Heart right ventricle (tissue), 16 donors: Measurements from ENCODE around the gene PDE4D. TPM values are rescaled to one million over a fixed set of nuclear protein-coding genes. Genes with fewer than 3 reads are reported as not detected.

Experiments
- ATAC-seq, 8 donors: fragments of 200-7000 bp; cut with Tn5 transposase; one replicate each; pipeline ENCODE4 v1.9.1; 2020; ENCODE audit warnings: mild to moderate bottlenecking in 8 of 8, moderate library complexity in 8 of 8, moderate number of reproducible peaks in 1 of 8
- DNase-seq, 2 donors: peaks; one replicate each; pipeline ENCODE4 v3.0.0-alpha.2; 2020
- H3K27ac ChIP-seq, 10 donors: fragments of 200-600 bp; sonication (generic) in 2 of 10; one replicate each; pipeline versions ENCODE4 v1.5.0 to v1.8.0; 2020 to 2022; ENCODE audit warnings: mild to moderate bottlenecking in 3 of 10
- H3K27me3 ChIP-seq, 7 donors: fragments of 200-600 bp; one replicate each; pipeline ENCODE4 v1.8.0; 2021 to 2022; ENCODE audit warnings: mild to moderate bottlenecking in 2 of 7
- H3K36me3 ChIP-seq, 9 donors: fragments of 200-600 bp; sonication (generic) in 1 of 9; one replicate each; pipeline versions ENCODE4 v1.5.0 to v1.8.0; 2020 to 2022; ENCODE audit warnings: mild to moderate bottlenecking in 2 of 9
- H3K4me1 ChIP-seq, 9 donors: fragments of 200-600 bp; sonication (generic) in 1 of 9; one replicate each; pipeline versions ENCODE4 v1.5.0 to v1.8.0; 2020 to 2022; ENCODE audit warnings: mild to moderate bottlenecking in 4 of 9
- H3K4me3 ChIP-seq, 10 donors: fragments of 200-600 bp; sonication (generic) in 2 of 10; one replicate each; pipeline versions ENCODE4 v1.5.0 to v1.8.0; 2020 to 2022; ENCODE audit warnings: mild to moderate bottlenecking in 7 of 10, moderate library complexity in 2 of 10
- H3K9me3 ChIP-seq, 11 donors: fragments of 200-600 bp in 10 of 11; sonication (generic) in 2 of 11; one replicate each; pipeline versions ENCODE4 v1.5.0 to v1.8.0; 2013 to 2022; ENCODE audit warnings: mild to moderate bottlenecking in 2 of 11, control low read depth in 1 of 11, moderate library complexity in 1 of 11
- WGBS, 2 donors: extraction: QIAGEN DNeasy Blood & Tissue Kit; methylation state at CpG; one replicate each; pipeline ENCODE4 v1.1.7; 2013; ENCODE audit warnings: inconsistent platforms in 1 of 2; 5-methylcytosine and 5-hydroxymethylcytosine counted together
- intact Hi-C, 10 donors: fragments of 100-400 bp; cut with DNase I; formaldehyde crosslinking; loops; one replicate each; pipeline versions ENCODE4 v1.11.1 to v1.14.2; 2022
- polyA plus RNA-seq, 2 donors: library from polyadenylated mRNA; stranded (reverse); fragments of 200-250 nt; gene quantifications; one replicate each; pipeline ENCODE4 v1.2.3, GENCODE V29; 2013
- total RNA-seq, 10 donors: library from RNA; stranded (reverse); fragmentation: NEBNext Ultra II Directional in 3 of 10; extraction: Animal tissue kit (Norgen Biotek cat#: 25700) in 3 of 10; gene quantifications; one replicate each; pipeline versions ENCODE4 v1.2.1 to v1.2.4, GENCODE V29; 2021 to 2023
- TF ChIP-seq, protein P1 (sequence below), 9 donors: fragments of 200-600 bp; sonication (generic) in 2 of 9; IDR thresholded peaks; one replicate each; pipeline versions ENCODE4 v1.5.0 to v1.8.0; 2021 to 2022; ENCODE audit warnings: antibody characterized with exemption in 9 of 9, mild to moderate bottlenecking in 5 of 9, moderate library complexity in 1 of 9
- donor health status: Arrhythmogenic right ventricular cardiomyopathy.
- donor health status: ischemic (EF 13 %, LVEDD 7.1; RV severe dilation, severe dysfunction).
- donor health status: healthy with polysubstance abuse.
- donor health status: DM: no; HTN: yes; CAD: no.
- donor health status: DM: no; HTN: no; CAD: no.
- donor health status: ischemic (EF 25% LVEDD 6.9; RV normal size, moderate dysfunction).
- donor health status: ischemic (EF 25% LVEDD 5.7; RV mildly dilated, moderate dysfunction).
- donor health status: healthy.
- donor health status: DM: yes; HTN: yes; CAD: no.
- donor health status: Ischemic cardiomyopathy.
- donor health status: ischemic (EF 35%, LVEDD 5.7; RV mildly dilated, moderate dysfunction).
- donor health status: nonischemic (EF 11% LVEDD 7.7; RV severe dilation, severe dysfunction).
- donor health status: DM: yes; HTN: yes; CAD: no.
- donor health status: PGD.
- donor health status: ischemic (EF 29% LVEDD 5.4; RV normal size, mild dysfunction).
- donor health status: nonischemic (EF 23%, LVEDD 6.1; RV moderate dilation, normal function).

Gene PDE4D
- total and polyA plus RNA-seq, 12 donors: 5.8 to 83.2 (median 39.5) TPM

DNA sequence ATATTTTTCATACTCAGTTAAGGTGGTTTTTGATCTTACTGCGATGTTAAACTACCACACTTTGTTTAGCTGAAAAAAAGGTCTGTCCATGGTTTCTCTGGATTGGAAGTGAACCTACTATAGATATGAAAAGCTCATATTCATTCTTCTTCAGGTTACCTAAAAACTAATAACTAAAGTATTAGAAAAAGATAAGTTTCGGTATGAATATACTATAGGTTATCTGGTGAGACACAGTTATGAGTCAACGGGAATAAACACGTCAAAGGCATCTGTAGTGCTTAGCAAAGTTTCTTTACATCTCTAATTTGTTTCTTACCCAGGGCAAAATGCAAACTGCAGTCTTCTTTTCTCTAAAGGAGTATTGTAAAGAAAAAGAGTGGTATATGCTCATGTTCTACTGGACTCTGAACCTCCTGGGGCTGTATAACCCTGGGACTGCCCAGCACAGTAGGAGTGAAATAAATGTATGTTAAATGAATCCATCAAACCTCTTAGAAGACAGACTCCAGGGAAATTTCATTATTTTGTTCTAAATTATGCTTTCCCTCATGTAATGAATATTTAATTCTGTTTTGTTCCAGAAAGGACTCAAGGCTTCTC is 521.9 kb downstream of the PDE4D start:
- TF ChIP-seq, protein P1, sequence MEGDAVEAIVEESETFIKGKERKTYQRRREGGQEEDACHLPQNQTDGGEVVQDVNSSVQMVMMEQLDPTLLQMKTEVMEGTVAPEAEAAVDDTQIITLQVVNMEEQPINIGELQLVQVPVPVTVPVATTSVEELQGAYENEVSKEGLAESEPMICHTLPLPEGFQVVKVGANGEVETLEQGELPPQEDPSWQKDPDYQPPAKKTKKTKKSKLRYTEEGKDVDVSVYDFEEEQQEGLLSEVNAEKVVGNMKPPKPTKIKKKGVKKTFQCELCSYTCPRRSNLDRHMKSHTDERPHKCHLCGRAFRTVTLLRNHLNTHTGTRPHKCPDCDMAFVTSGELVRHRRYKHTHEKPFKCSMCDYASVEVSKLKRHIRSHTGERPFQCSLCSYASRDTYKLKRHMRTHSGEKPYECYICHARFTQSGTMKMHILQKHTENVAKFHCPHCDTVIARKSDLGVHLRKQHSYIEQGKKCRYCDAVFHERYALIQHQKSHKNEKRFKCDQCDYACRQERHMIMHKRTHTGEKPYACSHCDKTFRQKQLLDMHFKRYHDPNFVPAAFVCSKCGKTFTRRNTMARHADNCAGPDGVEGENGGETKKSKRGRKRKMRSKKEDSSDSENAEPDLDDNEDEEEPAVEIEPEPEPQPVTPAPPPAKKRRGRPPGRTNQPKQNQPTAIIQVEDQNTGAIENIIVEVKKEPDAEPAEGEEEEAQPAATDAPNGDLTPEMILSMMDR (IDR thresholded peaks at IDR 0.05): no peak
- 70 to 73% methylated on average over 4 of the region's 4 CpGs for WGBS, 2 donors
- H3K36me3 ChIP-seq: no peaks in the 10 kb centered on the region
- peaks cover 0 to 35% (median 15%) of the 10 kb centered on the region in 11 donors for H3K9me3 ChIP-seq
- H3K27me3 ChIP-seq: no peaks in the 10 kb centered on the region
- intact Hi-C loops: loop anchor here in 3 of 10 donors (5.0 to 10.0 kb wide), 3 partner anchors 154 to 487 kb away; no protein-coding TSS in a partner anchor
- ATAC-seq (no peak), DNase-seq (no peak)
- peaks cover 0 to 8% (median 0%) of the 10 kb centered on the region in 9 donors for H3K4me1 ChIP-seq
- no peak overlapping the region for H3K27ac ChIP-seq
- H3K4me3 ChIP-seq: no peak overlapping the region

DNA sequence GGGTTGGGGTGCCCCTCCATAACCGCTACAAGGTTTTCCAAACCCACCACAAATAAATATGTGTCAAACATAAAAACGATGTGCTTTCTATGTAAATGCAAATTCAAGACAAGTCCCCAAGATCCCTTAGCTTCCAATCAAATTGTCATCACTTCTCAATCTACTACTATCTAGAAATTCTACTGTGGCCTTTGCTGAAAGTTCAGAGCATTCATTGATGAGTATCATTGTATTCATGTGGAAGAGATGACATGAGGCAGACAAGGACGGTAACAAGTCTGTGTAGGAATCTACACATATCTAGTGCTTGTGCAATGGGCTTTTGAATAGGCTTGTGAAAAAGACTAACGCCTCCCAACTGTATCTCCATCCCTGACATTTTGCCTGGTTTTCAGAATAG is 524.6 kb downstream of the PDE4D start:
- H3K4me3 ChIP-seq: no peak overlapping the region
- peaks cover 0 to 10% (median 6%) of the 10 kb centered on the region in 11 donors for H3K9me3 ChIP-seq
- peaks cover 0 to 8% (median 0%) of the 10 kb centered on the region in 9 donors for H3K4me1 ChIP-seq
- intact Hi-C loops: loop anchor here in 9 of 10 donors (1.0 to 10.0 kb wide), 6 partner anchors 152 to 482 kb away; no protein-coding TSS in a partner anchor
- ATAC-seq: no peak
- no peak for DNase-seq
- no peak overlapping the region for H3K27ac ChIP-seq
- WGBS, 2 donors: 89% methylated on average over 4 of the region's 4 CpGs
- TF ChIP-seq, protein P1 (IDR thresholded peaks at IDR 0.05): no peak
- no peaks in the 10 kb centered on the region for H3K36me3 ChIP-seq
- H3K27me3 ChIP-seq: no peaks in the 10 kb centered on the region

DNA sequence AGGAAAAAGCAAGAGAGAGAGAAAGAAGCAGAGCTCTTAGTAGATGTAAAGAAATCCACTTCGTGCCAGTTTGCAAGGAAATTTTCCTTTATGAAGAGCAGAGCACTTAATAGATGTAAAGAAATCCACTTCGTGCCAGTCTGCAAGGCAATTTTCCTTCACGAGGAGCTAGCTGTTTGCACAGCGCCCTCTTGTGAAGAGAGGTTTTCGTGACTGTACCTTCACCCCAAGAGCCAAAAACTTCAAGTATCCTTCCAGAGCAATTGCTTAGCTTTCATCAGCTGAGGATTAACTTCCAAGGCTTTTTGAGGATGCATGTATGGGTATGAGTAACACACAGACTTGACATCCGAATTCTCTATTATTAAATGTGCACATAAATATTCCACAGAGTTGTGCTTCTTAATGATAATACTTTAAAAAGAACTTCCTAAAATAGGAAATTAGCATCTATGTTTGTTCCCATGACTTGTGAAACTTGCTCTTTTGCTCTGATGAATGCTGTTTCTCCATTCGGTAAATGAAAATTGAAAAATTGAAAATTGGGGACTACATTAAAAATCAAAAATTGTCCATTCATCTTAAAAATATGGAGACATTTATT is 525.6 kb downstream of the PDE4D start:
- H3K27ac ChIP-seq: no peak overlapping the region
- peaks cover 0 to 8% (median 0%) of the 10 kb centered on the region in 9 donors for H3K4me1 ChIP-seq
- ATAC-seq (peak in 7 of 8 donors; percentile 41 to 86 (median 72)), DNase-seq (peak in 1 of 2 donors; percentile 70)
- no peak overlapping the region for H3K4me3 ChIP-seq
- WGBS, 2 donors: 13 to 14% methylated on average over 7 of the region's 7 CpGs
- no peaks in the 10 kb centered on the region for H3K9me3 ChIP-seq
- intact Hi-C loops: loop anchor here in 9 of 10 donors (1.0 to 10.0 kb wide), 7 partner anchors 149 to 481 kb away; no protein-coding TSS in a partner anchor
- TF ChIP-seq, protein P1 (IDR thresholded peaks at IDR 0.05): peak; percentile 50 to 89 (median 83)
- H3K27me3 ChIP-seq: no peaks in the 10 kb centered on the region
- H3K36me3 ChIP-seq: no peaks in the 10 kb centered on the region

DNA sequence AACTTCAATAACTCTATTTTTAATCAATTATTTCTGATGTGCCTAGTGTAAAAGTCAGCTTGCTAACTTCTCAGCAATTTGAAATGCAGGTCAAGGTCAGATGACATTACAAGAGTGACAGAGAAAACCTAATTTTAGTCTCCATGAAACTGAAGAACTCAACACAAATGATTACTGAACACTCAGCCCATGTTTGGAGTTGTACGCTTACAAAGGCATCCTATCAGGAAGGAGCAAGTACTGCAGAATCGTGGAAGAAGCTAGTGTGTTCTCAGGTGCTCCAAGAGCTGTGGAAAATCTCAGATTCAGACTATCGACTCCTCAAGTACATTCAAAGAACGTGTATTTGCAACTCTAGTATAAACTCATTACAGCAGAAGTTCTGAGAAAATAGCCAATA is 526.7 kb downstream of the PDE4D start:
- H3K9me3 ChIP-seq: no peaks in the 10 kb centered on the region
- H3K4me3 ChIP-seq: no peak overlapping the region
- TF ChIP-seq, protein P1 (IDR thresholded peaks at IDR 0.05): no peak
- H3K27ac ChIP-seq: no peak overlapping the region
- H3K4me1 ChIP-seq: peaks cover 0 to 8% (median 0%) of the 10 kb centered on the region in 9 donors
- peak in 2 of 8 donors; percentile 71 to 73 for ATAC-seq
- no peaks in the 10 kb centered on the region for H3K36me3 ChIP-seq
- intact Hi-C loops: loop anchor here in 8 of 10 donors (1.0 to 10.0 kb wide), 6 partner anchors 148 to 479 kb away; no protein-coding TSS in a partner anchor
- WGBS, 2 donors: 53 to 60% methylated on average over 4 of the region's 4 CpGs
- DNase-seq: no peak
- H3K27me3 ChIP-seq: no peaks in the 10 kb centered on the region
